ENCODE results near the gene HYAL1.

HYAL1 gene

GRCh38 chr3:50279255-50280016 lies 23.9 kb downstream of the HYAL1 start:
- TF ChIP-seq, protein P1, sequence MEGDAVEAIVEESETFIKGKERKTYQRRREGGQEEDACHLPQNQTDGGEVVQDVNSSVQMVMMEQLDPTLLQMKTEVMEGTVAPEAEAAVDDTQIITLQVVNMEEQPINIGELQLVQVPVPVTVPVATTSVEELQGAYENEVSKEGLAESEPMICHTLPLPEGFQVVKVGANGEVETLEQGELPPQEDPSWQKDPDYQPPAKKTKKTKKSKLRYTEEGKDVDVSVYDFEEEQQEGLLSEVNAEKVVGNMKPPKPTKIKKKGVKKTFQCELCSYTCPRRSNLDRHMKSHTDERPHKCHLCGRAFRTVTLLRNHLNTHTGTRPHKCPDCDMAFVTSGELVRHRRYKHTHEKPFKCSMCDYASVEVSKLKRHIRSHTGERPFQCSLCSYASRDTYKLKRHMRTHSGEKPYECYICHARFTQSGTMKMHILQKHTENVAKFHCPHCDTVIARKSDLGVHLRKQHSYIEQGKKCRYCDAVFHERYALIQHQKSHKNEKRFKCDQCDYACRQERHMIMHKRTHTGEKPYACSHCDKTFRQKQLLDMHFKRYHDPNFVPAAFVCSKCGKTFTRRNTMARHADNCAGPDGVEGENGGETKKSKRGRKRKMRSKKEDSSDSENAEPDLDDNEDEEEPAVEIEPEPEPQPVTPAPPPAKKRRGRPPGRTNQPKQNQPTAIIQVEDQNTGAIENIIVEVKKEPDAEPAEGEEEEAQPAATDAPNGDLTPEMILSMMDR (conservative IDR thresholded peaks at IDR 0.05; ENCODE audit: low read length), result no peak
- DNase-seq (ENCODE audit: low read depth), result no peak

DNA sequence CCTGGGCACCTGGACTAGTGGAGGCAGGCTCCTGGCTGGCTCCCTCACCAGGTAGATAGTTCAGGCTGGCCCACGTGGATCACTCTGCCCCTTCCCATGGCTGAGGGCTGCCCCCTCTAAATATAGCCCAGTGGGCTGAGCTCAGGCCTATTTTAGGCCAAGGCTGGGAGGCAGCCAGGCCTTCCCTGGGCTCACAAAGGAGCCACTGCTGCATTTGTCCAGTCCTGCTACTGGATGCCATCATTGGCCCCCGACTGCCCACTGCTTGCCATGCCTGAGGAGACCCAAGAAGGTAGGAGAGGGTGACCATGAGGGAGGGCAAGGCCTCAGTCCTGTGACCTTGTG lies 24.5 kb downstream of the HYAL1 start, which contains the start of gene LSMEM2:
Gene LSMEM2 (plus strand): TSS at position 208 of the 345 bp plus-strand sequence. CDS start 27 bp downstream, at position 235.
- TF ChIP-seq, protein P1 (conservative IDR thresholded peaks at IDR 0.05; ENCODE audit: low read length), result no peak
- DNase-seq (ENCODE audit: low read depth), result no peak
- H3K4me3 ChIP-seq (ENCODE audit: low read length), result no peak within 1 kb of the TSS

More at GRCh38 chr3:50279255-50280016, 23.9 kb downstream of the HYAL1 start:
- no peak overlapping the region for H3K4me3 ChIP-seq (ENCODE audit: low read length)

- TF ChIP-seq, protein P1 (conservative IDR thresholded peaks at IDR 0.05; ENCODE audit: low read length), result no peak
- no peak for DNase-seq (ENCODE audit: low read depth)
- H3K4me3 ChIP-seq (ENCODE audit: low read length), result no peak overlapping the region
These were observed 25.1 kb downstream of the HYAL1 start for GRCh38 chr3:50278123-50278879.

DNA sequence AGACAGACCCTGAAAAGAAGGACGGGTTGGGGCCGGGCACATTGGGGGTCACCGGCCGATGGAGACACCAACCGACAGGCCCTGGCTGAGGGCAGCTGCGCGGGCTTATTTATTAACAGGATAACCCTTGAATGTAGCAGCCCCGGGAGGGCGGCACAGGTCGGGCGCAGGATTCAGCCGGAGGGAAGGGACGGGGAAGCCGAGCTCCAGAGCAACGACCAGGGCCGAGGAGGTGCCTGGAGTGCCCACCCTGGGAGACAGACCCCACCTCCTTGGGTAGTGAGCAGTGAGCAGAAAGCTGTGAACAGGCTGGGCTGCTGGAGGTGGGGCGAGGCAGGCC lies 26.6 kb downstream of the HYAL1 start:
- TF ChIP-seq, protein P1 (conservative IDR thresholded peaks at IDR 0.05; ENCODE audit: low read length), result no peak
- DNase-seq (ENCODE audit: low read depth), result no peak
- H3K4me3 ChIP-seq (ENCODE audit: low read length), result no peak overlapping the region

- TF ChIP-seq, protein P1 (conservative IDR thresholded peaks at IDR 0.05; ENCODE audit: low read length), result no peak
- DNase-seq (ENCODE audit: low read depth), result no peak
- no peak overlapping the region for H3K4me3 ChIP-seq (ENCODE audit: low read length)
These were observed 27.2 kb downstream of the HYAL1 start for GRCh38 chr3:50275996-50276761.

DNA sequence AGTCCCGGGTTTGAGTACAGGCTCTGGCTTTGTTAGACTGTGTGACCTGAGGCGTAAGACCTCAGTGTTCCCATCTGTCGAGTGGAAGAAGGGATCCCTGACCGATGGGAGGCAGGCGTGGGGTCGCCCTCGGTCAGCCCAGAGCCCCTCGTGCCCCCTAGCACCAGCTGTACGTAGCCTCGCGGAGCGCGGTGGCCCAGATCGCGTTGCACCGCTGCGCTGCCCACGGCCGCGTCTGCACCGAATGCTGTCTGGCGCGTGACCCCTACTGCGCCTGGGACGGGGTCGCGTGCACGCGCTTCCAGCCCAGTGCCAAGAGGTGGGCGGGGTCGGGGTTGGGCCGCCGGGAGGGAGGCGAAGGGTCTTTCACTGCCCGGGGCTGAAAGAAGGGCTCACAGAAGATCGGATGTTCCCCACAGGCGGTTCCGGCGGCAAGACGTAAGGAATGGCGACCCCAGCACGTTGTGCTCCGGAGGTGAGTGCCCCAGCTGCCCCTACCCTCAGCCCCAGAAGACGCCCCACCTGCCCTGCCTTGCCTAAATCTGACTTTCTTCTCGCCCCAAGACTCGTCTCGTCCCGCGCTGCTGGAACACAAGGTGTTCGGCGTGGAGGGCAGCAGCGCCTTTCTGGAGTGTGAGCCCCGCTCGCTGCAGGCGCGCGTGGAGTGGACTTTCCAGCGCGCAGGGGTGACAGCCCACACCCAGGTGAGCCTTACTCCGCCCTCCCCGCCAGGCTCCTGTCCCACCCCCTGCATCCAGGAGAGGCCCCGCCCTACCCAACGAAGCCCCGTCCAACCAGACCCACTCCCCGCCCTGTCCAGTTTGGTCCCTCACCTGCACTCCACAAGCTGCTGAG lies 28.0 kb downstream of the HYAL1 start:
- no peak for DNase-seq (ENCODE audit: low read depth)
- no peak overlapping the region for H3K4me3 ChIP-seq (ENCODE audit: low read length)
- TF ChIP-seq, protein P1 (conservative IDR thresholded peaks at IDR 0.05; ENCODE audit: low read length), result no peak

Measured in AG10803 (cell line).